H9 (cell line): ENCODE results near the gene CLDN22. TPM values are rescaled to one million over a fixed set of nuclear protein-coding genes. Genes with fewer than 3 reads are reported as not detected.

Source experiments
- DNase-seq: peaks from one replicate; pipeline ENCODE4 v3.0.0-alpha.2; 2017
- H2AFZ ChIP-seq: one replicate; pipeline ENCODE4 v1.6.1; 2013; ENCODE audit warnings: mild to moderate bottlenecking, low read length, control low read depth, moderate library complexity
- H2AK5ac ChIP-seq: 2 replicates; pipeline ENCODE4 v1.6.1; 2013; ENCODE audit warnings: low read length, control low read depth, mixed read lengths; ENCODE audit not compliant: insufficient read length
- H2BK120ac ChIP-seq: one replicate; pipeline ENCODE4 v1.6.1; 2013; ENCODE audit warnings: low read depth, mild to moderate bottlenecking, low read length, control low read depth, inconsistent platforms; ENCODE audit not compliant: poor library complexity, severe bottlenecking
- H2BK12ac ChIP-seq: 2 replicates; pipeline ENCODE4 v1.6.1; 2013; ENCODE audit warnings: low read length, control low read depth, mixed read lengths, low read depth; ENCODE audit not compliant: insufficient read length
- H2BK15ac ChIP-seq: 2 replicates; pipeline ENCODE4 v1.6.1; 2013; ENCODE audit warnings: low read depth, low read length, control low read depth
- H2BK20ac ChIP-seq: one replicate; pipeline ENCODE4 v1.6.1; 2013; ENCODE audit warnings: low read depth, mild to moderate bottlenecking, low read length, control low read depth, inconsistent platforms; ENCODE audit not compliant: poor library complexity, severe bottlenecking
- H2BK5ac ChIP-seq: 2 replicates; pipeline ENCODE4 v1.6.1; 2013; ENCODE audit warnings: low read length, control low read depth, mixed read lengths; ENCODE audit not compliant: insufficient read length
- H3K14ac ChIP-seq: 2 replicates; pipeline ENCODE4 v1.6.1; 2013; ENCODE audit warnings: low read length, control low read depth; ENCODE audit not compliant: insufficient read depth
- H3K18ac ChIP-seq: 2 replicates; pipeline ENCODE4 v1.6.1; 2013; ENCODE audit warnings: low read depth, mild to moderate bottlenecking, mixed read lengths, low read length, control low read depth; ENCODE audit not compliant: insufficient read length
- H3K23ac ChIP-seq: 2 replicates; pipeline ENCODE4 v1.6.1; 2013; ENCODE audit warnings: low read length, control low read depth, mixed read lengths, low read depth; ENCODE audit not compliant: insufficient read length
- H3K23me2 ChIP-seq: 2 replicates; pipeline ENCODE4 v1.6.1; 2013; ENCODE audit warnings: low read depth, mild to moderate bottlenecking, mixed read lengths, low read length, control low read depth; ENCODE audit not compliant: insufficient read length, poor library complexity, severe bottlenecking
- H3K27ac ChIP-seq: 2 replicates; pipeline ENCODE4 v1.5.1; 2013; ENCODE audit warnings: low read length, control low read depth, mixed read lengths, low read depth; ENCODE audit not compliant: insufficient read length
- H3K27me3 ChIP-seq: 2 replicates; pipeline ENCODE4 v1.6.1; 2013; ENCODE audit warnings: low read length, control low read depth, inconsistent platforms; ENCODE audit not compliant: insufficient read depth
- H3K4ac ChIP-seq: 2 replicates; pipeline ENCODE4 v1.6.1; 2013; ENCODE audit warnings: low read depth, mild to moderate bottlenecking, control low read depth, inconsistent platforms, low read length, moderate library complexity
- H3K4me1 ChIP-seq: 2 replicates; pipeline ENCODE4 v1.6.1; 2013; ENCODE audit warnings: low read length, control low read depth, inconsistent platforms; ENCODE audit not compliant: insufficient read depth
- H3K4me2 ChIP-seq: 2 replicates; pipeline ENCODE4 v1.6.1; 2013; ENCODE audit warnings: low read length, control low read depth, mixed read lengths; ENCODE audit not compliant: insufficient read length, insufficient read depth
- H3K56ac ChIP-seq: 2 replicates; pipeline ENCODE4 v1.6.1; 2013; ENCODE audit warnings: low read depth, mild to moderate bottlenecking, mixed read lengths, low read length, control low read depth; ENCODE audit not compliant: insufficient read length
- H3K79me1 ChIP-seq: 2 replicates; pipeline ENCODE4 v1.6.1; 2013; ENCODE audit warnings: low read depth, mild to moderate bottlenecking, moderate library complexity, low read length, control low read depth, inconsistent platforms; ENCODE audit not compliant: insufficient read depth, poor library complexity, severe bottlenecking
- H3K79me2 ChIP-seq: 2 replicates; pipeline ENCODE4 v1.6.1; 2013; ENCODE audit warnings: low read length, control low read depth, inconsistent platforms; ENCODE audit not compliant: insufficient read depth
- H3K9ac ChIP-seq: 2 replicates; pipeline ENCODE4 v1.6.1; 2013; ENCODE audit warnings: low read length, control low read depth, mixed read lengths; ENCODE audit not compliant: insufficient read length; ENCODE audit errors: extremely low read depth
- H3K9me3 ChIP-seq: one replicate; pipeline ENCODE4 v1.6.1; 2013; ENCODE audit warnings: low read depth, low read length, inconsistent platforms; ENCODE audit not compliant: control insufficient read depth
- H3T11ph ChIP-seq: one replicate; pipeline ENCODE4 v1.6.1; 2013; ENCODE audit warnings: mild to moderate bottlenecking, low read length, control low read depth, inconsistent platforms
- H4K20me1 ChIP-seq: one replicate; pipeline ENCODE4 v1.6.1; 2013; ENCODE audit not compliant: control insufficient read depth, insufficient read length, insufficient read depth
- H4K5ac ChIP-seq: 2 replicates; pipeline ENCODE4 v1.6.1; 2013; ENCODE audit warnings: low read depth, mild to moderate bottlenecking, mixed read lengths, low read length, control low read depth; ENCODE audit not compliant: insufficient read length
- H4K8ac ChIP-seq: replicated peaks from 2 replicates; pipeline ENCODE4 v1.6.1; 2013; ENCODE audit warnings: low read length, control low read depth, mixed read lengths, low read depth; ENCODE audit not compliant: insufficient read length
- H4K91ac ChIP-seq: 2 replicates; pipeline ENCODE4 v1.6.1; 2013; ENCODE audit warnings: low read depth, mild to moderate bottlenecking, moderate library complexity, mixed read lengths, low read length, control low read depth; ENCODE audit not compliant: insufficient read length
- H3K27ac Mint-ChIP-seq, 3 experiments: 2 replicates in 2 of 3; 3 replicates in 1 of 3; pipeline ENCODE4 v1.8.0; 2020 to 2021; ENCODE audit warnings: mixed read lengths in 3 of 3, mild to moderate bottlenecking in 1 of 3, moderate library complexity in 1 of 3
- H3K27me3 Mint-ChIP-seq: 2 replicates; pipeline ENCODE4 v1.8.0; 2021; ENCODE audit warnings: low read depth, mild to moderate bottlenecking, moderate library complexity, mixed read lengths
- H3K36me3 Mint-ChIP-seq, 3 experiments: 2 replicates in 2 of 3; 3 replicates in 1 of 3; pipeline ENCODE4 v1.8.0; 2020 to 2021; ENCODE audit warnings: low read depth in 3 of 3, mixed read lengths in 3 of 3; ENCODE audit not compliant: insufficient read depth in 1 of 3
- H3K4me1 Mint-ChIP-seq, 2 experiments: 2 replicates each; pipeline ENCODE4 v1.8.0; 2020; ENCODE audit warnings: mixed read lengths in 2 of 2
- H3K4me3 Mint-ChIP-seq, 2 experiments: 2 replicates in 1 of 2; 3 replicates in 1 of 2; pipeline ENCODE4 v1.8.0; 2020 to 2021; ENCODE audit warnings: mild to moderate bottlenecking in 2 of 2, mixed read lengths in 2 of 2, moderate library complexity in 1 of 2
- H3K9me3 Mint-ChIP-seq, 2 experiments: 2 replicates in 1 of 2; 3 replicates in 1 of 2; pipeline ENCODE4 v1.8.0; 2020; ENCODE audit warnings: mild to moderate bottlenecking in 2 of 2, mixed read lengths in 2 of 2, moderate library complexity in 1 of 2
- CTCF ChIP-seq: fragments of 200-600 bp; sonication (generic); conservative IDR thresholded peaks from 3 replicates; pipeline ENCODE4 v1.8.0; 2021; ENCODE audit warnings: antibody characterized with exemption, mild to moderate bottlenecking
- WGBS: extraction: QIAGEN DNeasy Blood & Tissue Kit; methylation state at CpG from one replicate; pipeline ENCODE4 v1.1.7; 2013; ENCODE audit warnings: missing lambda C conversion rate, low lambda C conversion rate, mixed read lengths; ENCODE audit not compliant: insufficient read length; ENCODE audit errors: extremely low coverage; 5-methylcytosine and 5-hydroxymethylcytosine counted together
- total RNA-seq: library from RNA; stranded (reverse); gene quantifications from 2 replicates; pipeline ENCODE4 v1.2.1, GENCODE V29; 2021

Gene CLDN22
- total RNA-seq, 1 experiment from 2014 or later = not detected

- Mint-ChIP-seq H3K4me3 (no peak overlapping the region), H3K27ac (no peak overlapping the region; a peak in 1 of 7 replicates), H3K4me1 (no peaks in the 10 kb centered on the region), H3K9me3 (no peaks in the 10 kb centered on the region), H3K36me3 (peaks cover 0 to 1% (median 0%) of the 10 kb centered on the region in 3 experiments; a peak in 1 of 7 replicates), H3K27me3 (no peaks in the 10 kb centered on the region; the same call in 1 of the 2 replicates)
- TF ChIP-seq CTCF = no peak
- Histone ChIP-seq H2BK5ac (no peak overlapping the region), H3K23me2 (no peaks in the 10 kb centered on the region), H4K5ac (no peak overlapping the region), H2AK5ac (no peak overlapping the region), H2AFZ (no peak overlapping the region), H3K79me2 (no peaks in the 10 kb centered on the region), H3K56ac (no peak overlapping the region), H3K9ac (no peak overlapping the region), H2BK15ac (no peak overlapping the region), H3K4me2 (no peak overlapping the region), H3K4me1 (no peaks in the 10 kb centered on the region), H3K18ac (no peak overlapping the region), H3K4ac (no peak overlapping the region), H3K23ac (no peak overlapping the region), H3K79me1 (no peaks in the 10 kb centered on the region), H3T11ph (no peak overlapping the region), H3K14ac (no peak overlapping the region), H2BK20ac (no peak overlapping the region), H4K91ac (no peak overlapping the region), H2BK12ac (no peak overlapping the region), H3K27me3 (no peaks in the 10 kb centered on the region), H3K9me3 (no peaks in the 10 kb centered on the region), H4K20me1 (no peaks in the 10 kb centered on the region), H3K27ac (no peak overlapping the region), H2BK120ac (no peak overlapping the region), H4K8ac (no peak overlapping the region)
- no CpG with 5 or more reads among the region's 15 CpGs for WGBS
- DNase-seq = no peak
These were observed 24.6 kb upstream of the CLDN22 start for GRCh38 chr4:183344523-183345255.
